Right ventricle myocardium inferior (tissue), 1 donor: ENCODE measurements around the gene ABCB8. TPM values are rescaled to one million over a fixed set of nuclear protein-coding genes. Genes with fewer than 3 reads are reported as not detected.

Source experiments
- ATAC-seq: fragments of 200-7000 bp; cut with Tn5 transposase; one replicate; pipeline ENCODE4 v1.9.1; 2020; ENCODE audit warnings: mild to moderate bottlenecking, moderate library complexity
- DNase-seq: peaks from one replicate; pipeline ENCODE4 v3.0.0; 2021; ENCODE audit errors: missing footprints
- intact Hi-C: fragments of 100-400 bp; cut with DNase I; formaldehyde crosslinking; loops from one replicate; pipeline ENCODE4 v1.11.0; 2022
- total RNA-seq: library from RNA; stranded (reverse); fragmentation: NEBNext Ultra II Directional; extraction: Animal tissue kit (Norgen Biotek cat#: 25700); gene quantifications from one replicate; pipeline ENCODE4 v1.2.1, GENCODE V29; 2021
- donor health status: DM: no; HTN: yes; CAD: no; lungs with severe emphysema.

Gene ABCB8
- total RNA-seq, 1 donor from 2014 or later: 24.5 TPM

DNA sequence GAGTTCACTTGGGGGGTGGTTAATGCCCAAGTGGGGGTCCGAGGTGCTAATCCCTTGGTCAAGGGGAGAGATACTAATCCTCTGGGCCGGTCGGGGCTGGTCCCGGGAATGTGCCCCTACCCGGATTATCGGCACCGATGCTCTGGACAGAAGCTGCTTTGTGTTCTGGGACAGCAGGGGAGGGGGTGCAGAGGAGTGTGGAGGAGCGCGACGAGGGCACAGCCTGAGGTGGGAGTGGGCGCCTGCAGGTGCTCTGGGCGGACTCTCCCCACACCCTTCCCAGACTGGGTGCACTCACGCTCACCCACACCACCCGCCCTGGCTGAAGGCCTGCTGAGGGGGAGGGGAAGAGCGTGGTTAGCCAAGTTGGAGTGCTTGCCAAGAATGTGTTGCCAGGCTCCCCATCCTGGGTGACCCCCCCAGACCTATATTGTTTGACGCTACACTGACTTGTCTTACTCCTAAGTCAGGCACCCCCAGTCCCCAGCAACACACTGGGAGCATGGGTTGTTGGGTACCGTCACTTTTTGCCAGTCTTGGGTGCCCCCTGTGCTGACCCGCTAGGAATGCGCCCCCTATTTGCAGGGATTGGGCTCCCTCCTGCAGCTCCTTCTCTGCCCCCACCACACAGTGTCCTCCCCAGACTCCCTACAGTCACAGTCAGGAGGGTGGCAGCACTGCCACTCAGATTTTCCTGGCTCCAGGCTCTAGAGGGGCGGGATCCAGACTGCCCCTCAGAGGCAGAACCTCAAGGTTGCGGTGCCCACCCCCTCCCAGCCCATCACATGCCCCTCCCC is 32.4 kb downstream of the ABCB8 start:
- DNase-seq (no peak), ATAC-seq (no peak)
- intact Hi-C loops: no loop called here

DNA sequence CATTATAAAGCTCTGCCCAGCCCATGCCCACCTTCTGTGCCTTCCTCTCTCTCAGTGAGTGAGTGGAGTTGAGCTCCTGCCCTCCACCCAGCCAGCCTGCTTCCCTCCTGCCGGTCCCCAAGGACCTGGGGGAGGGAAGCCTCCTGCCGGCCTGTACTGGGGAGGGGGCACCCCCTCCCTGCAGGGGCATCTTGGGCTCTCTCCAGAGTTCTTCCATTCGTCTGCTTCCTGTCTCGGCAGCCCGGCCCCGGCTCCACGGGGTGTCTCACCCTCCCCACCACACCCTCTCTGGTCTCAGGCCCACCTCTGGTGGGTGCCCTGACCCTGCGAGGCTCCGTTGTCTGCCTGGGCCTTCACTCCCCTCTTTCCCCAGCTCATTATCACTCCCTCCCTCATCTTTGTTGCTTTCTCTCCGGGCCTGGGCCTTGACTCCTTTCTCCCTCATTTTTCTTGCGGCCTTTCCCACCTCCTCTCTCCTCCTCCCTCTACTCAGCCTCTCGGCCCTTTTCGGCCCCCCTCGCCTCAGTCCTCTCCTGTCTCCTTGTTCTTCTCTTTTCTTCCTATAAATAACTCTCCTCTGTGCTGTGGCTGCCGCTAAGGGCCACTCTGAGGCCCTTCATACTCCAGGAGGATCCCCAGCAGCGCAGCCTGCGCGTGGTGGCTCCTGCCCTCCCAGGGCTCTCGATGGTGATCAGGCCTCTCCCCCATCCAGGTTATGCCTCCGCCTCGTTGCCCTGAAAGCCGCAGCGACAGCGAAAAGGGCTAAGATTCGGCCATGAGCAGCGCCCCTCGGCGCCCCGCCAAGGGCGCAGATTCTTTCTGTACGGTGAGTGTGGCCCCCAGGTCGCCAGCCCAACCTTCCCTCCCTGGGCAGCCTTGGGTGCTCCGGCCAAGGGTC is 33.2 kb downstream of the ABCB8 start:
- intact Hi-C loops: no loop called here
- ATAC-seq: no peak
- DNase-seq: no peak

DNA sequence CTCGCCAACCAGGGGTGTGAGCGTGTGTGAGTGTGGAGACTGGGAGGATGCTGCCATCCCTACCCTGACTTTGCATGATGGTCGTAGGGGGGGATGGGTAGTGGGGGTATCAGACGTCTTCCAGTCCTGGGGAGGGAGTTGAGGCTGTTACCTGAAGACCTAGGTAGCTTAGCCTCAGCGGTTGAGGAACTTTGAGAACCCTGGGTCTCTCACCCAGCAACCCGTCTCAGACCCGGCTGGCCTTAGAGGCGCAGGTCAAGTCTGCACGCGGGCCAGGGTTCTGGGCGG is 33.8 kb downstream of the ABCB8 start:
- intact Hi-C loops: no loop called here
- DNase-seq (no peak), ATAC-seq (no peak)

DNA sequence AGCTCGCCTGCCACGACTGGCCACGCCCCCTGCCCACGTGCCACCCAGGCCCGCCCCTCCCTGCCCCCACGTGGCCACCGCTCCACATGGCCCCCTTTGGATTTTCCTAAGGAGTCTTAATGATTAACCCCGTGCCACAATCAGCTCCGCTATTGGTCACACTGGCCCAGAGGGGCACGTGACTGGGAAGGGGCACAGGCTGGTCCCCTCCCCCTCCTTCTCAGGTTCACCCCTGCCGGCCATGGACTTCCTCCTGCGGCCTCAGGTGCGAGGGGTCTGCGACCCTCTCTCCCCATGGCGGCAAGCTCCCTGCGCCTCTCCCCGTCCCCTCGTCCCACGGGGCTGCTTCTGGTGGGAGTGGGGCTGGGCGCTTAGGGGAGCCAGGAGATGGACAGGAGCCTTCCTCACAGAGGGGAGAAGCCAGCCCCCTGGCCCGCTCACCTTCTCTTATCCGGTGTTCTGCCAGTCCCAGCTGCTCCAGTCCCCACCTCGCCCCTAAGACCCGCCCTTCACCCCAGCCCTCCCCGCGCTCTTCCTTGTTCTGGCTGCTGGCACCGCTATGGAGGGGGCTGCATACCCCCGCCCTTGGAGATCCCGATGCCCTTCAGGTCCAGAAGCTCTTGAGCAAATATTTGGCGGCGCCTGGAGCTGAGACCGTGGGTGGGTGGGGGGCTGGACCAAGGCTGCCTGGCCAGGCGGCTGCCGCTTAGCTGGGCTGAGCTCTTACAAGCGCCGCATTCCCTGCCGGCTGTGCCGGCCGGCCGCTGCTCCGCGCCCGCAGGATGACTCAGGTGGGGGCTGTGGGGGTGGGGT is 34.4 kb downstream of the ABCB8 start:
- no peak for ATAC-seq
- intact Hi-C loops: no loop called here
- no peak for DNase-seq

DNA sequence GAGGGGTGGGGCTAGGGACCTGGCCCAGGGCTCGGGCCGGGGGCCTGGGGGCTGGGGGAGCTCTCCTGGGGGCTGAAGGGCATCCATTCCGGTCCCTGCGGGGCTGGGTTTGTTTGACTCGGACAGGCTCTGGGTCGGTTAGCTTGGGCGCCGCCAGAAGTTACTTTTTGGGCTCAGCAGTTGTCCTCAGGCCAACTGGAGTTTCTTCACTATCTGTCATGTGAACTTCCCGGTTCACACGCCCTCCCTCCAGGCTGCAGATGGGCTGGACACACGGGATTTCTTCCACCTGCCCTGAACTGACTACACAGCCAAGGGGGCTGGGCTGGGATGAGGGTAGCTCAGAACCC is 34.9 kb downstream of the ABCB8 start:
- ATAC-seq (no peak), DNase-seq (no peak)
- intact Hi-C loops: no loop called here

DNA sequence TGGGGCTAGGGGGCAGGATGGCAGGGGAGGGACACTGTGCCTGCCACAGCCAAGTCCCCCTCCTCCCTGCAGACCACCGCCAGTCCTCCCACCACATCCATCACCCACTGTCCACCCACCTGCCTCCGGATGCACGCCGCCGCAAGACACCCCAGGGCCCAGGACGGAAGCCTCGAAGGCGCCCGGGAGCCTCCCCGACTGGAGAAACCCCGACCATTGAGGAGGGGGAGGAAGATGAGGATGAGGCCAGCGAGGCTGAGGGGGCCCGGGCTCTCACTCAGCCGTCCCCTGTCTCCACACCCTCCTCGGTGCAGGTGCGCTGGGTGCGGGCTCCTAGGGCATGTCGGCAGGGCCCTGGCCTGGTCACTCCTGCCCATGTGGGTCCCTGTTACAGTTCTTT is 36.2 kb downstream of the ABCB8 start:
- ATAC-seq (no peak), DNase-seq (no peak)
- intact Hi-C loops: no loop called here

DNA sequence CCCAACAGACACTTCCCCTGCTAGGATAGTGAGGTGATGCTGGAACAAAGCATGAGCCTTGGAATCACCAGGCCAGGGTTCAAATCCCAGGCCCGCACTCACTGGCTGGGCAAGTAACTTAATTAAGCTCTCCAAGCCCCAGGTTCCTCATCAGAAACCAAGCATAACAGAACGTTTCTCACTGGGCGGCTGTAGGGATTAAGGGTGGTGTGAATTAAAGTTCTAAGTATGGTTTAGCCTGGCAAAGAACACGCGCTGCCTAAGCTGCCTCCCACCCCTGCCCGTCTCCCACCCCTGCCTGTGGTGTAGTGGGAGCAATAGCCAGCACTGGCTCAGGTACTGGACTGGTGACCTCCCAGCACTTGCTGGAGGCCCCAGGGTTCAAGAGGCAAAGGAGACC is 36.7 kb downstream of the ABCB8 start:
- DNase-seq (no peak), ATAC-seq (no peak)
- intact Hi-C loops: no loop called here

DNA sequence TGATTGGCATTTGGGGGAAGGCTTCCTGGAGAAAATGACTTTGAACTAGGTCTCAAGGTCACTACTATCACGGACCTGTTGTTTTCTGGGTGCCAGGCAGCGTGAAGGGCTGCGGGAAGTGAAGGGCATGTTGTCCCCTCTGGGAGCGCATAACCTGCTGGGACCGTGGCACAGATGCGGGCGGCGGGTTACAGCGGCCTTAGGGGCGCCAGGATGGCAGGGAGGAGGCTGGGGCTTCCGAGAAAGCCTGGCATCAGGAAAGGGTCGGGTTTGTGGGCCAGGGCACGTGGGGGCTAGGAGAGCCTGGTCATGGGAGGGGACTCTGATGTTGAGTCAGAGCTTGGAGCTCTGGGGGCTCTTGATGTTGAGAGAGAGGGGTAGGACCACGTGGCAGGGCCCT is 37.3 kb downstream of the ABCB8 start:
- DNase-seq: no peak
- intact Hi-C loops: no loop called here
- no peak for ATAC-seq

DNA sequence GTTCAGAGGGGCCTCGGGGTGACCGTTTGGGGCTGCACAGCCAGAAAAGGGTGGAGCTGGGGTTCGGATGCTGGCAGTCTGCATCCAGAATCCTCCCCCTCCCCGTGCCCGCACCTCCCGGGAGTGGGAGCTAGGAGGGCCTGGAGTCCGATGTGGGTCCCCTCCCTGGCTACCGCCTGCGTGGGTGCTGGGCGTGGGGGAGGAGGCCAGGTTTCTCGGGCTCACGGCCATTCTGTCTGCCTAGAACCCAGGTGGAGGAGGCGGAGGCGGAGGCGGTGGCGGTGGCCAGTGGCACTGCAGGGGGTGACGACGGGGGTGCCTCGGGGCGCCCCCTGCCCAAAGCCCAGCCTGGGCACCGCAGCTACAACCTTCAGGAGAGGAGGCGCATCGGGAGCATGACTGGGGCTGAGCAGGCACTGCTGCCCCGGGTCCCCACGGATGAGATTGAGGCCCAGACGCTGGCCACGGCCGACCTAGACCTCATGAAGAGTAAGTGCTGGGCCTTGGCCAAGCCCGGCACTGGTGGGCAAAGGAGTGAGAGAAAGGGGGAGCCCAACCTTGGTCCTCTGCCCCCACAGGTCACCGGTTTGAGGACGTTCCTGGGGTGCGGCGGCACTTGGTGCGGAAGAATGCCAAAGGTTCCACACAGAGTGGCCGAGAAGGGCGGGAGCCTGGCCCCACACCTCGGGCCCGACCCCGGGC is 38.2 kb downstream of the ABCB8 start:
- intact Hi-C loops: no loop called here
- ATAC-seq: no peak
- no peak for DNase-seq

DNA sequence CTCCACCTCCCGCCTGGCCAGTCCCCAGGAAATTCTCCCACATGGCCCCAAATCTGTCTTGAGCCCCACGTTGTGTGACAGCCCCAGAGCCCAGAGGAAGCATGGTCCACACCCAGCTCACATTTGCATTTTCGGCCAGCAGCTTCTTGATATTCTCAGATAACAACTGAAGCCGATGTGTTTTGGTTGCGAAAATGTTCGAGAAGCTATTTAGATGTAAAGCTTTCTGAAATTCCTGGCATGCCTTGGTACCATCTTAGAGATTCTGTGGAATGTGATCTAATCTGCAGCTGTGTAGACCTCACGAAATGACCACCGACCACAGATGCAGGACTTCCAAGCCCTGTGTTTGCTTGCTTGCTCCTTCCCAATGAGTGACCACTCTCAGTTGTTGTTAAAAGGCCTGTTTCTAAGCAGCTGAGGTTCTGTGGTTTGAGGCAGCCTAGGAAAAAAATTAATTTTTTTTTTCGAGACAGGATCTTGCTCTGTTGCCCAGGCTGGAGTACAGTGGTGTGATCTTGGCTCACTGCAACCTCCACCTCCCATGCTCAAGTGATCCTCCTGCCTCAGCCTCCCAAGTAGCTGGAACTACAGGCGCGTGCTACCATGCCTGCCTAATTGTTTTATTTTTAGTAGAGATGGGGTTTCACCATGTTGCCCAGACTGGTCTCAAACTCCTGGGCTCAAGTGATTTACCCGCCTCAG is 40.0 kb downstream of the ABCB8 start:
- intact Hi-C loops: no loop called here
- ATAC-seq (no peak), DNase-seq (no peak)

DNA sequence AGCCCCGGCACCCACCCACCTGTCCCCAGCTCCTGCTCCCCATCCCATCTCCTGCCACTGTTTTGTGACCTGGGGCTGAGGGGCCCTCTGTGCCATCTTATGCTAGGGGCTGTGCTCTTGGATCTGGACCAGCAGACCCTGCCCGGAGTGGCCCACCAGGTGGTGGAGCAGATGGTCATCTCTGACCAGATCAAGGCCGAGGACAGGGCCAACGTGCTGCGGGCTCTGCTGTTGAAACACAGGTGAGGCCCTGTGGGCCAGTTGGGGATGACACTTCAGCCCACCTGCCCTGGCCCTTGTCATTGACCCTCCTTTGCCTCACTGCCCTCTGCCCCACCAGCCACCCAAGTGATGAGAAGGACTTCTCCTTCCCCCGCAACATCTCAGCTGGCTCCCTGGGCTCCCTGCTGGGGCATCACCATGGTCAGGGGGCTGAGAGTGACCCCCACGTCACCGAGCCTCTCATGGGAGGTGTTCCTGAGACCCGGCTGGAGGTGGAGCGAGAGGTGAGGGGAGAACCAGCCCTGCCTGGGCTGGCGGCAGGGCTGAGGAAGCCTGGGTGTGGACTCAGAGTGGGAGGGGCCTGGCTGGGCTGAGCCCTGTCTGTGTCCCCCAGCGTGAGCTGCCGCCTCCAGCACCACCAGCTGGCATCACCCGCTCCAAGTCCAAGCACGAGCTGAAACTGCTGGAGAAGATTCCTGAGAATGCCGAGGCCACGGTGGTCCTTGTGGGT is 41.8 kb downstream of the ABCB8 start:
- DNase-seq: no peak
- no peak for ATAC-seq
- intact Hi-C loops: no loop called here

DNA sequence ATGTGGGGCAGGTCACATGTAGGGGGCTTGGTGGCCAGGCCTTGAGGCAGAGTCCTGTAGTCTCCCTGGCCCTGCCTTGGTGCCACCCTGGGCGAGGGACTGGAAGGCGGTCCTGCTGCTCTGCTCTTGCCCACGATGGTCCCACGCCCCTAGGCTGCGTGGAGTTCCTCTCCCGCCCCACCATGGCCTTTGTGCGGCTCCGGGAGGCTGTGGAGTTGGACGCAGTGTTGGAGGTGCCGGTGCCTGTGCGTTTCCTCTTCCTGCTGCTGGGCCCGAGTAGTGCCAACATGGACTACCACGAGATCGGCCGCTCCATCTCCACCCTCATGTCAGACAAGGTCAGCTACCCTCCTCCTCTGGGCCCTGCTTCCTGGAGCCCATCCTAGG is 42.3 kb downstream of the ABCB8 start:
- intact Hi-C loops: no loop called here
- DNase-seq: no peak
- no peak for ATAC-seq

DNA sequence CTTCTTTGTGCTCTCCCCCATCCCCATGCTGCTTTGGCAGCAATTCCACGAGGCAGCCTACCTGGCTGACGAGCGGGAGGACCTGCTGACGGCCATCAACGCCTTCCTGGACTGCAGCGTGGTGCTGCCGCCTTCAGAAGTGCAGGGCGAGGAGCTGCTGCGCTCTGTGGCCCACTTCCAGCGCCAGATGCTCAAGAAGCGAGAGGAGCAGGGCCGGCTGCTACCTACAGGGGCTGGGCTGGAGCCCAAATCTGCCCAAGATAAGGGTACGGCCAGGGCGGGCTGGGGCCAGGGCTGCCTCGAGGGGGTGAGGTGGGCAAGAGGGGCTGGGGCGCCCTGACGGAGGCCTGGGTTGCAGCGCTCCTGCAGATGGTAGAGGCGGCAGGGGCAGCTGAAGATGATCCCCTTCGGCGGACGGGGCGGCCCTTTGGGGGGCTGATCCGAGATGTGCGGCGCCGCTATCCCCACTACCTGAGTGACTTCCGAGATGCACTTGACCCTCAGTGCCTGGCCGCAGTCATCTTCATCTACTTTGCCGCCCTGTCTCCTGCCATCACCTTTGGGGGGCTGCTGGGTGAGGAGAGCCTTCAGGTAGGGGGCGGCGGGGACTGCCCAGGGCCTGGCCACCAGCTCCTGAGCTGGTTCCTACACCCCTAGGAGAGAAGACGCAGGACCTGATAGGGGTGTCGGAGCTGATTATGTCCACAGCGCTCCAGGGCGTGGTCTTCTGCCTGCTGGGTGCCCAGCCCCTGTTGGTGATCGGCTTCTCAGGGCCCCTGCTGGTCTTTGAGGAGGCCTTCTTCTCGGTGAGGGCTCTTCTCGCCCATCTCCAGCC is 43.0 kb downstream of the ABCB8 start:
- intact Hi-C loops: no loop called here
- peak; percentile 32 for DNase-seq
- ATAC-seq: no peak

DNA sequence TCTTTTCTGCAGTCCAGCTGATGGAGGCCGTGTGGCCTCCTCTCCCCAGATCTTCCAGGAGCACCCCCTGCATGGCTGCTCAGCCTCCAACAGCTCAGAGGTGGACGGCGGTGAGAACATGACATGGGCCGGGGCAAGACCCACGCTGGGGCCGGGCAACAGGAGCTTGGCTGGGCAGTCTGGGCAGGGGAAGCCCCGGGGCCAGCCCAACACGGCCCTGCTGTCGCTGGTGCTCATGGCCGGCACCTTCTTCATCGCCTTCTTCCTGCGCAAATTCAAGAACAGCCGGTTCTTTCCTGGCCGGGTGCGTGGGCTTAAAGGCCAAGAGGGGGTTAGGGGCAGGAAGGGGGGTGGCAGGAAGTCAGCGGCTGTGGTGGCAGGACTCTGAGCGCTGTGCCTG is 45.7 kb downstream of the ABCB8 start:
- ATAC-seq: no peak
- intact Hi-C loops: no loop called here

DNA sequence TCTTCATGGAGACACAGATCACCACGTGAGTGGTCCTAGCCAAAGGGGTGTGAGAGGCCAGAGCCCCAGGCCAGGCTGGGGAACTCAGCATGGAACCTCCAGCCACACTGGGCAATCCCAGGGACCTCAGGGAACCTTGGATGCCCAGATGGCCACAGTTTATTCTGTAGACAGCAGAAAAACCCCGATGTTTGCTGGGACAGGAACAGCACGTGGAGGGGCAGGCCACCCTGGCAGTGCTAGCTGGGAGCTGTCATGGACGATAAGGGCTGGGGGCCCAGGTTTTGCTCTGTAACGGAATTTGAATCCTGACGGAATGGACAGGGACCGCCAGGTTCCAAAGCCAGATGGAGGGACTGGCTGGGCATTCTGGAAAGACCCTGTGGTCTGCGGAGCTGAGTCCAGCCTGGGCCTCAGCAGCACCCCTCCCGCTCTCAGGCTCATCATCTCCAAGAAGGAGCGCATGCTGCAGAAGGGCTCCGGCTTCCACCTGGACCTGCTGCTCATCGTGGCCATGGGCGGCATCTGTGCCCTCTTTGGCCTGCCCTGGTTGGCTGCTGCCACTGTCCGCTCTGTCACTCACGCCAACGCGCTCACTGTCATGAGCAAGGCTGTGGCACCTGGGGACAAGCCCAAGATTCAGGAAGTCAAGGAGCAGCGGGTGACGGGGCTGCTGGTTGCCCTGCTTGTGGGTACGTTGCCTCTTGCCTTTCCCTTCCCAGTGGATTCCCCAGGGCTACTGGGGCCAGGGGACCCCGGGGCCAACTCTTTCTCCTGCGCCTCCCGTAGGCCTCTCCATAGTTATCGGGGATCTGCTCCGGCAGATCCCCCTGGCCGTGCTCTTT is 46.8 kb downstream of the ABCB8 start:
- peak; percentile 59 for DNase-seq

More for the DNA sequence above, 45.7 kb downstream of the ABCB8 start:
- peak; percentile 52 for DNase-seq

DNA sequence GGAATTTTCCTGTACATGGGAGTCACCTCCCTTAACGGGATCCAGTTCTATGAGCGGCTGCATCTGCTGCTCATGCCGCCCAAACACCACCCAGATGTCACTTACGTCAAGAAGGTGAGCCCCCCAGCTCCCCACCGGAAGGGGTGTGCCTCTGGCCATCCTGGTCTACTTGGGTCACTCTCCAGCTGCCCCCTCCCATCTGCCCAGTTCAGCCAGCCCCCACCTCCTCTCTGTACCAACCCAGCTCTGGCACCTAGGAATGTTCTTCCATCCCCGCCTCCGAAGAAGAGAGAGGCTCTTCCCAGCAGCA is 47.4 kb downstream of the ABCB8 start:
- ATAC-seq: no peak
- intact Hi-C loops: no loop called here
- no peak for DNase-seq

More for the DNA sequence above, 46.8 kb downstream of the ABCB8 start:
- intact Hi-C loops: no loop called here
- ATAC-seq: no peak
